ENCODE measurements around the gene IFT81.
"Not testable (repeated sequence)": the region's sequence is repeated elsewhere in the genome, so short reads cannot be mapped to it uniquely, and the experiment has no call there.

IFT81 gene

DNA sequence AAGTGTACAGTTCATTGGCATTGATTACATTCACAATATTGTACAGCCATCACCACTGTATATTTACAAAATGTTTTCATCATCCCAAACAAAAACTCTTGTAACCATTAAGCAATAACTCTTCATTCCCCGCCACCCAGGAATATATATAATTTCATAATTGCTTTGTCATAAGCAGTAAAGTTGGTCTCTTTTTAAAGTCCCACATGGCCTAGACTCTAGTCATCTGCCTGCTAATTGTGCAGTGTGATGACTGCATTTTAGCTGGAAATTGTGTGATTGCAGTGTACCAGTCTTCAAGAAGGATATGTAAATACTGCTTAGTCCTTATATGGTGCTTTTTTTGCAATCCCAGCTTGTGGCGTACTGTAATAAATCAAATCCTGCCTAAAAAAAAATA, 81.8 kb downstream of the IFT81 start:
- no peak for DNase-seq (ENCODE audit: low read depth)

DNA sequence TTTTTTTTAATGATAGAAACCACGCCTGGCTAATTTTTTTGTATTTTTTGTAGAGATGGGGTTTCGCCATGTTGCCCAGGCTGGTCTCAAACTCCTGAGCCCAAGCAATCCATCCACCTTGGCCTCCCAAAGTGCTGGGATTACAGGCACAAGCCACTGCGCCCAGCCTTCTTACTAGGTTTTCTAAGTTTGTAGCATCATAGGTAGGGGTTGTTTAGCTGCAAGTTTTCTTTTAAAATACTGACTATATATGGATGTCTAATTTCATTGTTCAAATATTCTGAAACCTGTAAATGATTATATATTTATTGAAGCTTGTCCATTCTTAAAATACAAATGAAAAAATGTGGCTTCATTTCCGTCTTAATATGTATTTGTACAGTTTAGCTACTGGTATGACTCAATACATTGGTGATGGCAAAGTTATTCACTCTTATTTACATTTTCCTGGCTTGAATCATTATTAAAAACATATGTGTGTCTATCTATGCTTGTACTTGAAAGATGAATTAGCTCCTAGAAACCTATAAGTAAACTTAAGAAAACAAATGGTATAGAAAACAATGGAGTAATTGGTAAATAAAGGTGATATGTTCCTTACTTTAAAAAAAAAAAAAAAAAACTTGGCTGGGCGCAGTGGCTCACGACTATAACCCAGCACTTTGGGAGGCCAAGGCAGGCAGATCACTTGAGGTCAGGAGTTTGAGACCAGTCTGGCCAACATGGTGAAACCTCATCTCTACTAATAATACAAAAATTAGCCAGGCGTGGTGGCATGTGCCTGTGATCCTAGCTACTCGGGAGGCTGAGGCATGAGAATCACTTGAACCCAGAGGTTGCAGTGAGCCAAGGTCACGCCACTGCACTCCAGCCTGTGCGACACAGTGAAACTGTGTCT, 87.7 kb downstream of the IFT81 start:
- DNase-seq (ENCODE audit: low read depth), result peak; percentile 69

DNA sequence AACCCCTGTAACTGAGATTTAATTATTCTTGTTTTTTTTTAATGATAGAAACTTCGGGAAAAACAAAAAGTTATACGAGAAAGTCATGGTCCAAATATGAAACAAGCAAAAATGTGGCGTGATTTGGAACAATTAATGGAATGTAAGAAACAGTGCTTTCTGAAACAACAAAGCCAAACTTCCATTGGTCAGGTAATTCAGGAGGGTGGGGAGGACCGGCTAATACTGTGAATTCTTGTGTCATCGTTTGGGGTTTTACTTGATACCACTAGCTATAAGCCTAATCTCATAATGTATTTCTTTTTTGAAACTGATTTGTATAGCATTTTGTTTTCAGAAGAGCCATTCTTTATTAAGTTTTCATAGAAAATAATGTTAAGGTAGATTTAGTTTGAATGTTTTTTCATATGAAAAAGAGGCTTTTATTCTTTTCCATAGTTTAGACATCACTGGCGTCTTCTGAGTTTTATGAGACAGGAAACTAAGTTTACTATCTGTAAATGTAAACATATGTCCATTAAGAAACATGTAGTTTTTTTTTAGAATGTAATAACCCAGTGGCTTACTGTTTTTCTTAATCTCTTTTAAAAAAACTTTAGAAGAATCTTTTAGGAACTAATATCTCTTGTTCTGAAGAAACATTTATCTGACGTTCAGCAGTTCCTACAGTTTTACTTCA, 94.0 kb downstream of the IFT81 start:
- no peak for DNase-seq (ENCODE audit: low read depth)

DNA sequence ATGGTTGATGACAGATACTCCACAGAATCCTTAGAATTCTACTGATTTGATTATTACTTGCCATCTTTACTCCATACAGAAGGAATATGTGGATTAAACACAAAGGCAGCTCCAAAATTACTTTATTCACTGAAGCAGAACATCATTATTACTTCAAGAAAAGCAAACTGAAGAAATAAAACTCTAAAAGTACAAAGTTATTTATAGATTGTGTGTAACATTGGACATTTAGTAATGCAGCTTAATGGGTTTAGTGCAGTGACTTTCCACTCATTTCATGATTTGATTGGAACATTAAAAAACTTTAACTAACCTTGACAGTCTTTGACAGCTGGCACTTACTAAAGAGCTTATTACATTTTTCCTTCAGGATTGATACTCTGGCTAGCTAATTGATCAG, 97.9 kb downstream of the IFT81 start:
- DNase-seq (ENCODE audit: low read depth), result no peak

DNA sequence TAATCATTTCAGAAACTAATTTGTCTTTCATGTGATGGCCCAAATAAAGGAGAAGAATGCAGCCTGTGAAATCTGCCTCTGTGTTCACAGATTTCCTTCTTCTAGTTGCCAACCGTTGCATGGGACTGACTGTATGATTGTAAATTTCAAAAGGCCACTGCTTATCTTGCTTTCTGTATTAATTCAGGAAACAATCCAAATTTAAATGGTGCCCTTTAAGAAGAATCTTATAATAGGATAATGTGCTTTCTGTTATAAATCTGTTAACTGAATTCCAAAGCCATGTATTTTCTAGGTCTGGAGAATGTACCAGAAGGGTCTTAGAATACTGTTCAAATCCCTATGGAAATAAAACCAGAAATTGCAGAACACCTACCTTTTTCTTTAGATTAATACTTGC, 98.3 kb downstream of the IFT81 start:
- DNase-seq (ENCODE audit: low read depth), result no peak

- no peak for DNase-seq (ENCODE audit: low read depth)
These were observed 99.7 kb downstream of the IFT81 start for GRCh38 chr12:110223777-110224378.

- peak; percentile 81 for DNase-seq (ENCODE audit: low read depth)
These were observed 100.5 kb downstream of the IFT81 start for GRCh38 chr12:110224379-110225304.

GRCh38 chr12:110227138-110227537, 103.0 kb downstream of the IFT81 start:
- DNase-seq (ENCODE audit: low read depth), result no peak

GRCh38 chr12:110228348-110228747, 104.2 kb downstream of the IFT81 start:
- DNase-seq (ENCODE audit: low read depth), result not testable (repeated sequence)

- DNase-seq (ENCODE audit: low read depth), result no peak
These were observed 104.6 kb downstream of the IFT81 start for GRCh38 chr12:110228756-110229155.

GRCh38 chr12:110229409-110229808, 105.3 kb downstream of the IFT81 start:
- DNase-seq (ENCODE audit: low read depth), result no peak

- DNase-seq (ENCODE audit: low read depth), result no peak
These were observed 106.5 kb downstream of the IFT81 start for GRCh38 chr12:110230655-110231054.

GRCh38 chr12:110233212-110233903, 109.2 kb downstream of the IFT81 start:
- DNase-seq (ENCODE audit: low read depth), result no peak

DNA sequence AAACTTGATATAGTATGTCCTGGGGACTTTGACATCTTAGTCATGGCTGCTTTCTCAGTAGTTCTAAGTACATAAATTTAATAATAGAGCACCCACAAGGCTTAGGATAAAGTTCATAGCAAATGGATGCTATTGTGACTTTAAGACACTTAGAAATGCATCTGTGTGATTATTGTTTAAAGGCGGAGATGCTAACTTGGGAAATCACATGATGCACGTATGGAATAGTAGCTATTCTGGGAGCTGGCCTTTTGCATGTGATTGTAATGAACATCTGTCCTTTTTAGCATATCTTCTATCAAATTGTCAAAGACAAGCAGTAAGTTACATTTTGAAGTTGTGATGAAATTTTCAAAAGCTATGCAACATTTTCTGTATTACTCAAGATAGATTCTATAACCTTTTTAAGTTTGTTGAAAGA, 110.2 kb downstream of the IFT81 start:
- DNase-seq (ENCODE audit: low read depth), result no peak

- no peak for DNase-seq (ENCODE audit: low read depth)
These were observed 110.6 kb downstream of the IFT81 start for GRCh38 chr12:110234755-110235154.

DNA sequence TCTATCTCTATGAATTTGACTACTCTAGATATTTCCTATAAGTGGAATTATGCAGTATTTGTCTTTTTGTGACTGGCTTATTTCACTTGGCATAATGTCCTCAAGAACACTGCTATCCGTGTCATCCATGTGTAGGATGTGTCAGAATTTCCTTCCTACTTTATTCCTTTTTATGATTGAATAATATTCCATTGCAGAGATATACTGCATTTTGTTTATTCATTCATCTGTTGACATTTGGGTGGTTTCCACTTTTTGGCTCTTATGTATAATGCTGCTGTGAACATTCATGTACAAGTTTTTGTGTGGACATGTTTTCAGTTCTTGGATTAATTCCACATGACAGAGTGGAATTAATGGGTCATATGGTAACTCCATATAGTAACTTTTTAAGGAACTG, 111.2 kb downstream of the IFT81 start:
- DNase-seq (ENCODE audit: low read depth), result no peak

GRCh38 chr12:110243227-110243626, 119.1 kb downstream of the IFT81 start:
- no peak for DNase-seq (ENCODE audit: low read depth)

DNA sequence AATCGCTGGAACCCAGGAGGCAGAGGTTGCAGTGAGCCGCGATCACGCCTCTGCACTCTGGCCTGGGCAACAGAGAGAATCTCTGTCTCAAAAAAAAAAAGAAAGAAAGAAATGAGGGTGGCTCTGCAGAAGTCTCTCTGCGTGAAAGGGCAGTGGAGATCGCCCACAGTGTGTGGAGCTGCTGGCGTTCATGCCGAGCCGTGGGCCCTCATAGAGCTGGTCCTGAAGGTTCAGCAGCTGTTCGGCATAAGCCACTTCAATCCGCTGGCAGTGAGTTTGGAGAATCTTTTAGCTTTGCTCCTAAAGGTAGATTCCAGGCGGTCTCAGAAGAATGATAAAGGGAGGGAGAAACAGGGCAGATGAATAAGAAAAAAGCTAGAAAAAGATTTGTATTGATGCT, 120.2 kb downstream of the IFT81 start:
- DNase-seq (ENCODE audit: low read depth), result no peak

DNA sequence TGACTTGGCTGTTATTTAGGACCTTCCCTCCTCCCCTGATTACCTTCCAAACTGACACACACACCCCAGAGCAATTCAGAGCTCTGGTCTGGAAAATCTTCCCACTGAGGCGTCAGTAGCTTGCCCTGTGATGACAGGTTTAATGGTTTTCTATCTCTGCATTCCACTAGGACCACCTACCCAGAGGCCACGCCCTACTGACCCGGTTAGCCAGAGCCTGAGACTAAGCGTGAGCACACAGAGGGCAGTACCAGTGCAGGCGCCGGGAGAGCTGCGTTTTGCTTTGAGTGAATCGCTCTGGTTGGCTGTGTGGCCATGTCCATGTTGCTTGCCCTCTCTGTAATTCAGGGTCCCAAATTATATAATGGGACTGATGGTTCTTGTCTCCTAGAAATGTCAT, 120.7 kb downstream of the IFT81 start:
- DNase-seq (ENCODE audit: low read depth), result no peak

- DNase-seq (ENCODE audit: low read depth), result no peak
These were observed 121.2 kb downstream of the IFT81 start for GRCh38 chr12:110245369-110245772.

GRCh38 chr12:110246636-110247339, 122.6 kb downstream of the IFT81 start:
- no peak for DNase-seq (ENCODE audit: low read depth)

All from GM04503 (cell line).